GM12878 (cell line): ENCODE results near the gene DLX6.

Experiments used
- BMI1 ChIP-seq: fragments of 450-650 bp; IDR thresholded peaks from 2 replicates; pipeline ENCODE4 v1.6.1; 2016; ENCODE audit warnings: mild to moderate bottlenecking, moderate library complexity, borderline replicate concordance
- CHD1 ChIP-seq: IDR thresholded peaks from 2 replicates; pipeline ENCODE4 v1.6.1; 2012; ENCODE audit warnings: low read depth, low read length, improper control_type of control experiment
- EP300 ChIP-seq, 2 experiments: fragments of 150-350 bp in 1 of 2; IDR thresholded peaks; 2 replicates each; pipeline ENCODE4 v1.6.1; 2011 to 2012; ENCODE audit warnings: low read depth in 2 of 2, low read length in 2 of 2, borderline replicate concordance in 1 of 2, improper control_type of control experiment in 1 of 2, inconsistent platforms in 1 of 2; ENCODE audit not compliant: control insufficient read depth in 1 of 2
- ESRRA ChIP-seq: IDR thresholded peaks from 2 replicates; pipeline ENCODE4 v1.6.1; 2012; ENCODE audit warnings: mild to moderate bottlenecking, low read length, improper control_type of control experiment
- FOXM1 ChIP-seq: IDR thresholded peaks from 2 replicates; pipeline ENCODE4 v1.6.1; 2012; ENCODE audit warnings: low read depth, mild to moderate bottlenecking, inconsistent platforms, low read length, moderate library complexity
- GABPA ChIP-seq: IDR thresholded peaks from 2 replicates; pipeline ENCODE4 v1.6.1; 2014; ENCODE audit warnings: antibody characterized with exemption, low read depth, mild to moderate bottlenecking, inconsistent platforms
- NR2F1 ChIP-seq: fragments of 450-650 bp; conservative IDR thresholded peaks from 2 replicates; pipeline ENCODE4 v1.6.1; 2017; ENCODE audit warnings: mild to moderate bottlenecking
- POLR2A ChIP-seq: IDR thresholded peaks from 2 replicates; pipeline ENCODE4 v1.6.1; 2011; ENCODE audit warnings: low read depth, mild to moderate bottlenecking, low read length
- RAD21 ChIP-seq: IDR thresholded peaks from 2 replicates; pipeline ENCODE4 v1.6.1; 2011; ENCODE audit warnings: mild to moderate bottlenecking, low read depth, low read length, moderate library complexity; ENCODE audit not compliant: insufficient read depth
- SP1 ChIP-seq: IDR thresholded peaks from one replicate; pipeline ENCODE4 v1.6.1; 2011; ENCODE audit warnings: low read depth, low read length
- TAF1 ChIP-seq: IDR thresholded peaks from 2 replicates; pipeline ENCODE4 v1.6.1; 2011; ENCODE audit warnings: mild to moderate bottlenecking, low read depth, low read length, borderline replicate concordance
- TCF12 ChIP-seq: IDR thresholded peaks from 2 replicates; pipeline ENCODE4 v1.6.1; 2011; ENCODE audit warnings: low read depth, mild to moderate bottlenecking, low read length
- TF ChIP-seq, protein P1 (sequence below): IDR thresholded peaks from 2 replicates; pipeline ENCODE4 v1.6.1; 2012; ENCODE audit warnings: low read depth, low read length, improper control_type of control experiment
- TF ChIP-seq, protein P2 (sequence below): fragments of 450-650 bp; IDR thresholded peaks from 2 replicates; pipeline ENCODE4 v1.6.1; 2016; ENCODE audit warnings: mild to moderate bottlenecking, moderate library complexity, borderline replicate concordance

DNA sequence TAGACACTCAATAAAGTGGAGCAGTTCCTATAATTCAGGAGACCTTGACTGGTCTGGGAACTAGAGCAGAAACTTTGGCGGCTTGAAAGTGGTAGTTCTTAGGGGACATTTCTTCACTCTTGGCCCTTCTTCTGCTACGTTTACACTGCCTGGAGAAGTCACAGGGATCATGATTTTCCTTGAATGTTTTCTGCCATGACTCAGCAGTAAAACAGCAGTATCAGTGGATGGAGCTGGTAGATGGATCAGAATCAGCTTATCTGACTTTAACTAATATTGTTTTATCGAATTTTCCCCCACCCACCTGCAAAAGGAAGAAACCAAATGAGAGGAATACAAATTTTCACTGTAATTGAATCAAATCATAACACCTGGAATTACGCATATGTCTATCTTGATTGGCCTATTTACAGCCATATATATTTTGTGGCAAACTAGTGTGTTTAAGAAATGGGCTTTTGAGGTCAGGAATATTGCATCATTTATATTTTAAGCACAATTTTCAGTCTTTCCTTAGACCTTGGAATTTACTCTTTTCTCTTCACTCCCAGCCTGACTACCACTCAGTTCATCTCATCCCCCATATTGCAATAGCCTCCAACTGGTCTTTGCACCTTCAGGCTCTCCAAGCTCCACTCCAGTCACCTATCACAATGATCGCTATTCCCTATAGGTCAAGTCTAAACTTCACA is 34.2 kb downstream of the DLX6 start:
- TF ChIP-seq, protein P1, sequence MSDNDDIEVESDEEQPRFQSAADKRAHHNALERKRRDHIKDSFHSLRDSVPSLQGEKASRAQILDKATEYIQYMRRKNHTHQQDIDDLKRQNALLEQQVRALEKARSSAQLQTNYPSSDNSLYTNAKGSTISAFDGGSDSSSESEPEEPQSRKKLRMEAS = no peak
- TF ChIP-seq BMI1 (no peak), ESRRA (no peak), CHD1 (no peak), SP1 (no peak), TAF1 (no peak), GABPA (no peak), TCF12 (no peak), RAD21 (no peak), EP300 (IDR thresholded peaks at IDR 0.05; ENCODE audit: borderline replicate concordance in 1 of 2, control insufficient read depth in 1 of 2, low read depth in 2 of 2, low read length in 2 of 2) (no peak), POLR2A (no peak), FOXM1 (no peak), NR2F1 (no peak)
- TF ChIP-seq, protein P2, sequence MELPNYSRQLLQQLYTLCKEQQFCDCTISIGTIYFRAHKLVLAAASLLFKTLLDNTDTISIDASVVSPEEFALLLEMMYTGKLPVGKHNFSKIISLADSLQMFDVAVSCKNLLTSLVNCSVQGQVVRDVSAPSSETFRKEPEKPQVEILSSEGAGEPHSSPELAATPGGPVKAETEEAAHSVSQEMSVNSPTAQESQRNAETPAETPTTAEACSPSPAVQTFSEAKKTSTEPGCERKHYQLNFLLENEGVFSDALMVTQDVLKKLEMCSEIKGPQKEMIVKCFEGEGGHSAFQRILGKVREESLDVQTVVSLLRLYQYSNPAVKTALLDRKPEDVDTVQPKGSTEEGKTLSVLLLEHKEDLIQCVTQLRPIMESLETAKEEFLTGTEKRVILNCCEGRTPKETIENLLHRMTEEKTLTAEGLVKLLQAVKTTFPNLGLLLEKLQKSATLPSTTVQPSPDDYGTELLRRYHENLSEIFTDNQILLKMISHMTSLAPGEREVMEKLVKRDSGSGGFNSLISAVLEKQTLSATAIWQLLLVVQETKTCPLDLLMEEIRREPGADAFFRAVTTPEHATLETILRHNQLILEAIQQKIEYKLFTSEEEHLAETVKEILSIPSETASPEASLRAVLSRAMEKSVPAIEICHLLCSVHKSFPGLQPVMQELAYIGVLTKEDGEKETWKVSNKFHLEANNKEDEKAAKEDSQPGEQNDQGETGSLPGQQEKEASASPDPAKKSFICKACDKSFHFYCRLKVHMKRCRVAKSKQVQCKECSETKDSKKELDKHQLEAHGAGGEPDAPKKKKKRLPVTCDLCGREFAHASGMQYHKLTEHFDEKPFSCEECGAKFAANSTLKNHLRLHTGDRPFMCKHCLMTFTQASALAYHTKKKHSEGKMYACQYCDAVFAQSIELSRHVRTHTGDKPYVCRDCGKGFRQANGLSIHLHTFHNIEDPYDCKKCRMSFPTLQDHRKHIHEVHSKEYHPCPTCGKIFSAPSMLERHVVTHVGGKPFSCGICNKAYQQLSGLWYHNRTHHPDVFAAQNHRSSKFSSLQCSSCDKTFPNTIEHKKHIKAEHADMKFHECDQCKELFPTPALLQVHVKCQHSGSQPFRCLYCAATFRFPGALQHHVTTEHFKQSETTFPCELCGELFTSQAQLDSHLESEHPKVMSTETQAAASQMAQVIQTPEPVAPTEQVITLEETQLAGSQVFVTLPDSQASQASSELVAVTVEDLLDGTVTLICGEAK = no peak
